Measurements from ENCODE around the gene PREP.

GRCh38 chr6:105330364-105330763 is 72.5 kb downstream of the PREP start:
- TF ChIP-seq POLR2A (IDR thresholded peaks at IDR 0.05) (no peak), CTCF (IDR thresholded peaks at IDR 0.05) (no peak)
